NCI-H2171 treated with DMSO at 0.1 percent for 48 hours (cell line): ENCODE measurements around the gene FAM117B.

ENCODE experiments used
- DNase-seq: peaks from one replicate; lab custom pipeline; 2025; lab: John Stamatoyannopoulos, UW

The FAM117B gene

DNA sequence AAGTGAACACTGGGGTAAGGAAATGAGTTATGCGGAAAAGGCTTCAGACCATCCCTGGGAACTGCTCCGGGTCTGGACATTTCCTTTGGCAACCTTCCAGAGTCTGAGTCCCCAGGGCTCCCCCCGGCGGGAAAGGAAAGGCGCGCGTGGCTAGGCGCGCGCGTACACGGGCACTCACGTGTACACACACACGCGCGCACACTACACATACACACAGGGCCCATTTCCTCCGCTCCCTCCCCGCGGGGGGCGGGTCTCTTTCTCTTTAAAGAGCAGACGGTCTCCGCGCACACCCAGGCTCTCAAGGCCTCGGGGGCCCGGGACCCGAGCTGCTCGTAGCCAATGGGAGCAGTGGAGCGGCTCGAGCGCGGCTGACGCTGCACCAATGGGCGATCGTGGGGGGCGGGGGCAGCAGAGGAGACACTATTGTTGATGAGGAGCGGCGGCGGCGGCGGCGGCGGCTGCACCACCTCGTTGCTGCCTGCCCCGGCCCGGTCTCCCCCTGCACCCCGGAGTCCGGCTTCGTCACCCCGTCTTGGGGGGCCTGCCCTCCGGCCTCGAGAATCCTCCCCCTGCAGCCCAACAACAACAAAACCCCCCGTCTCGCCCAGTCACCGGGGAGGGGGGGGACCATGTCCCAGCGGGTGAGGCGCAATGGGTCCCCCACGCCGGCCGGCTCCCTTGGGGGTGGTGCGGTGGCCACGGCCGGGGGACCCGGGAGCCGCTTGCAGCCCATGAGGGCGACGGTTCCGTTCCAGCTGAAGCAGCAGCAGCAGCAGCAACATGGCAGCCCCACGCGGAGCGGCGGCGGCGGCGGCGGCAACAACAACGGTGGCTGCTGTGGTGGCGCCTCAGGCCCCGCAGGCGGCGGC lies at the start of gene FAM117B:
Gene FAM117B, plus strand, starts transcription at position 414 of the 872 bp plus-strand sequence. Its CDS starts 219 bp downstream, at position 633.
- DNase-seq, result peak; percentile 96

GRCh38 chr2:202588647-202589581 lies 45.9 kb upstream of the FAM117B start:
- peak; percentile 93 for DNase-seq

DNA sequence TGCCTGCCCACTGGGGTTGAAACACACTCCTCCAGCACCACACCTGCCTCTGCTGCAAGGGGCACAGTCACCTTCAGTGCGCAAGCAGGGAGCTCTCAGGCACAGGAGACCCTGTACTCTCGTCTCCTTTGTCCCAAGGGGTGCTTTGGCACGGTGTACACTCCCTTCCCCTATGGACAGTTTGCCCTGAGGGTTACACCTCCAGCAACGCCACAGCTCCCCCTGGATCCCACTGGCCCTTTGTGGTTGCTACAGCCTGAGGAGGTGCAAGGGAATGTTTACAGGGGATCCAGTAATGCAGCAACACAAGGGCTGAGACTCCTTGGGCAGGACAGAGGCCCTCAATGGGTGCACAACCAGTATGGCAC lies 45.2 kb upstream of the FAM117B start:
- no peak for DNase-seq

- DNase-seq, result no peak
Measured at GRCh38 chr2:202592566-202592965, 42.2 kb upstream of the FAM117B start.

DNA sequence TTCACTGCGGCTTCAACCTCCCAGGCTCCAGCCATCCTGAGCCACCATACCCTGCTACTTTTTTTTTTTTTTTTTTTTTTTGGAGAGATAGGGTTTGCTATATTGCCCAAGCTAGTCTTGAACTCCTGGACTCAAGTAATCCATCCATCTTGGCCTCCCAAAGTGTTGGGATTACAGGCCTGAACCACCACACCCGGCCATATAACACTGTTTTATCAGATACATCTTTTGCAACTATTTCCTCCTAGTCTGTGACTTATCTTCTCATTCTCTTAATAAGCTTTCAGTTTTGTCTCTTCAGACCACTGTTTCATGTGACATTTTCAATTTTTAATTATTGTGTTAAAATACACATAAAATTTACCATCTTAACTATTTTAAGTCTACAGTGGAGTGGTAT lies 35.7 kb upstream of the FAM117B start:
- no peak for DNase-seq

DNA sequence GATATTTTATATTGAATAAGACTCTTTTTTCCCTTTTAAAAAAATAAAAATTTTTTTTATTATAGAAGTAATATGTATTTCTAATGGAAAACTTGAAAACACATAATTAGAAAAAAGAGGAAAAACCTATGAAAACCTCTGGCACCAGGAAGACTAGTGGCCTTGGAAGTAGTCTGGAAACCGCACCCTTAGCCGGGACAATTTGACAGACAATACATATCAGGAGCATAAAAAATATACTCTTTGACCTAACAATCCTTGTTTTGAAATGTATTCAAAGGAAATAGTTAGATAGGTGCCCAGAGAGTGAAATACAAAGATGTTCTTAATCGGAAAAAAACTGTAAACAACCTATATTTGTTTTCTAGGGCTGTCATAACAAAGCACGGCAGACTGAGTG lies 34.9 kb upstream of the FAM117B start:
- DNase-seq, result no peak

GRCh38 chr2:202604699-202605098 lies 30.1 kb upstream of the FAM117B start:
- no peak for DNase-seq

- no peak for DNase-seq
Measured at GRCh38 chr2:202605174-202605573, 29.6 kb upstream of the FAM117B start.

DNA sequence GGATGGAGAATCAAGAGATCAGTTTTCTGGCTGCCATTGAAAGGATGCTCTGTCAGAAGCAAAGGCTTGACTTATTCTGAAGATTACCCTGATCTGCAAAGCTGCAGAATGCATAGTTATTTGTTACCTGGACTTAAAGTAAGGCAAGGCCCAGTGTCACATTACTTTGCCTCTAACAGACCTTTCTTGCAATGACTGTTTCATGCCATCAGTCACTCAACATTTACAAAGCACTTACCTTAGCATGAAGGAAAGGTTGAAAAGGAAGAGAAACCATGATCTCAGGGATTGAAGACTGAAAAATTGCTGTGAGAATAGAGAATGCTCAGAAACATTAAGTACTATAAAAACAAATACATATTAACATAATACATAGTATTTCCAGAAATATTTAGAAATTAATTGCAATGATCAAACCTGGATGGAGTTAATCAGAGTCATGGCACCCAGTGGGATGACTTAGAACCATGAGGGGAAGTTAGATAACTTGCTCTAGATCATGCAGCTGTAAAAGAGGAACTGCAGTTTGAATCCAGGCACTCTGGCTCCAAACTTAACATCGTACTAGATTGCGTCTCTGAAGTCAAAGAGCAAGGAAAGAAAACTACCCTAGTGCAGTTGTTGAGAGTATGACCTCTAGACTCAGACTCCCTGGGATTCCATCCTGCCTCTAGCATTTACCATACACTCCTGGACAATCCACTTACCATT lies 26.5 kb upstream of the FAM117B start:
- DNase-seq, result no peak

DNA sequence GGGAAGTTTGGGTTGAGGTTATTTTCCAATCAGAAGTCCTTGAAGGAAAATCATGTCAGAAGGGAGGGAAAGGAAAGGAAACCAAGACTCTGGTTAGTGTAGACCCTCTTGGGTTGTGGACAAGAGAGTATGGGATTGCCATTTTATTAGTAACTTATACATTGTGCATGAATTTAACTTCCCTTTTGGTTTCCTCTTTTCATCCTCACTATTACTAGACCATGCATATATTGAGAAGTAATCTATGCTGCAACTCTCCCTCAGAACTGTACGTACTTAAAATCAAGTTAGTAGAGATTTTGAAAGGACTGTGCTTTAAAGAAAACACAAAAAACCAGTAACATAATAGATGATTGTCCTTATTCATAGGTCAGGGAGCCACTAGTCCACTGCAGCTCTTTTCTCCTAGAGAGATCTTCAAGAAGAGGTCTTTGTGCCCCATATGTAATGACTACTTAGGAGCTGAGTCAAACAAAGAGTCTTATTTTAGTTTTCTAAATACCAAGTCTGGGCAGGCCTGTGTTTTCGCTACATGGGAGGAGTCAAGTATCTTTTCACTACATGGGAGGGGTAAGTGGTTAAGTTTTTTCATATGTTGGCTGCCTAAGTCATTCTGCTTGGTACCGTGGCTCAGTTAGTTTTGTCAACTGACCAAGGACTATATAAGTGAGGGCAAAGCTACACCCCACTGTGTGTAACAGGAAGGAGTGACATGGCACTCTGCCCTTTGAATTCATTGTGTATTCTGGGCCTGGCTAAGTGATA lies 25.2 kb upstream of the FAM117B start:
- DNase-seq, result no peak

DNA sequence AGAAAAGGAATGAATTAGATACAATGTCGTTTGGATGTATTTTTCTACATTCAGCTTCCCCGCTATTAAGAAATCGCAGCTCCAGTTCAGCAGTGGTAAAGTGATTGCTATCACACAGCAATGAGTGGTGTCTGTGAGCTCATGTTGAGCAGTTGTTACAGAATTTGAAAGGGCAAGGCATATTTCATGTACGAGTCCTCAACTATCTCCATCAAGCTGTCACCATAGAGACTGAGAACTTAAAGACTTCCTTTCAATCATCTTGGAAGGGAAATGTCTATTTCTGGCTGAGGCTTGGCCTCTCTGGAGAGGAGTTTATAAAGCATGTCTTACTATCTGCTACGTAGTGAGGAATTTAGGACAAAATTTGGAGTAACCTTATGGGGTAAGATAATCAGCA lies 24.4 kb upstream of the FAM117B start:
- DNase-seq, result no peak

DNA sequence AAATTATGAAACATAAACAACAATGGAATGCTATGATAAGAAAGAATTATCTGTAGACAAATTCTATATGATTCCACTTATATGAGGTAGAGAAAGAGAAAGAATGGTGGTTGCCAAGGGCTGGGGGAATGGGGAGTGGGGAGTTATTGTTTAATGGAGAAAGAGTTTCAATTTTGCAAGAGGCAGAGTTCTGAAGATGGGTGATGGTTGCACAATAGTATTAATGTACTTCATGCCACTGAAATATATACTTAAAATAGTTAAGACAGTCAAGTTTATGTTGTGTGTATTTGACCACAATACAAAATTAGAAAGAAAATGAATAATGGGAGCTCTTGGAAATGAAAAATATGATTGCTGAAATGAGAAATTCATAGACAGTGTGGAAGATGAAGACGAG lies 22.6 kb upstream of the FAM117B start:
- DNase-seq, result no peak

DNA sequence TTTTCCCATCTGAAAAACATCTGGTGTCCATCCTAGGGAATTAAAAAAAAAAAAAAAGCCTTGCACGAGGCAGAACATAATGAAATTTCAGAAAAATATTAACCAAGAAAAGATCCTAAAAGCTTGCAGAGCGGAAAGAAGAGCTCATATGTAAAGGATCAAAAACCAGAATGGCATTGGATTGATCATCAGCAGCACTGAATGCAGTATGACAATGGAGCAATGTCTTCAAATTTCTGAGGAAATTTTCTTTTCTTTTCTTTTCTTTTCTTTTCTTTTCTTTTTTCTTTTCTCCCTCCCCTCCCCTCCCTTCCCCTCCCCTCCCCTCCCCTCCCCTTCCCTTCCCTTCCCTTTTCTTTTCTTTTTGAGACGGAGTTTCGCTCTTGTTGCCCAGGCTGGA lies 21.3 kb upstream of the FAM117B start:
- no peak for DNase-seq

DNA sequence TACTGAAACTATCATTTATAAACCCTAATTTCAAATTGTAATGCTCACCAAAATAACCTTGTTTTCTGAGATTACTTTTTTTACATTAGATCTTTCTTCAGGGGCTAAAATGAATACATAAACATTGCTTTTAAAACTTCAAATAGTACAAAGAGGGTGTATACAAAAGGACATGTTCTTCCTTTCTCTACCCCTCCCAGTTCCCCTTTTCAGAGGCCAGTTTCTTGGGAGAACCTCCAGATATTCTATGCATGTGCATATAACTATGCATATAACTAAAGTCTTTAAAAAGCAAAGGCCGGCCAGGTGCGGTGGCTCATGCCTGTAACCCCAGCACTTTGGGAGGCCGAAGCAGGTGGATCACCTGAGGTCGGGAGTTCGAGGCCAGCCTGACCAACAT lies 10.6 kb upstream of the FAM117B start:
- DNase-seq, result no peak

DNA sequence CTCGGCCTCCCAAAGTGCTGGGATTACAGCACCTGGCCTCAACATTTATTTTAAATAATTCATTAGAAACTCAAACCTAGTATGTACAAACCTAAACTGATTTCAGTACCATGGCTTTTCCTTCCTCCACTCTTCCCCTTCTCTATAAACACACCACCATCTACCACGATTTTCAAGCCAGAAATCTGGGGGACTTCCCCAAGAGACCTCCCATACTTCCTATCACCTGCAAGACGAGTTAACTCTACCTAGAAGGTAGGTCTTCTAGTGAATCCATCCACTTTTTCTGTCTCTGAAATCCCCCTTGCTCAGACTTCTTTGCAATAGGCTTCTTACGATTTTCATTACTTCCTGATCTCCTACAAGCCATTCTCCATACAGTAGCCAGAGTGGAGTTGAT lies 7.7 kb upstream of the FAM117B start:
- no peak for DNase-seq

- DNase-seq, result no peak
Measured at GRCh38 chr2:202628646-202629198, 6.0 kb upstream of the FAM117B start.

DNA sequence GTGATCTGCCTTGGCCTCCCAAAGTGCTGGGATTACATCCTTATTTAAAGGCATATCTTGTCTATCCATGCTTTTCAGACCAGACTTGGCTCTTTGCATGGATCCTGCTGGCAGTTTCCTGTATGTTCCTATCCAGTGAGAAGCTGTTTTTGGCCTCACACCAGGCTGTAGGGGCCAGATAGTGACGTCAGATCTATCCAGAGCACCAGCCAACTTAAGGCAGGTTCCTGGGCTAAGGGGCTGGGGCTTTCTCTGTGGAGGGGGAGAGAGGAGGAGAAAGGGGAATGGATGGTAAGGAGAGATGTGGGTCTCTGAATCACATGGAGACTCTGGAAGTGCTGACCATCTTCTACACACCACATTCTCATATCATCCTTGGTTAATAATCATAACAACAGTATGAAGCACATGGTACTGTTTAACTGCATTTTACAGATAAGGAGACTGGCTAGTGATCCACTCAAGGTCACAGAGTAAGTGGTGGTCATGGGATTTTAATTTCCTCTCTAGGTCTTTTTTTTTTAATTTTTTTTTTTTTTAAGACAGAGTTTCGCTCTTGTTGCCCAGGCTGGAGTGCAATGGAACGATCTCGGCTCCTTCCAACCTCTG lies 2.0 kb upstream of the FAM117B start:
- no peak for DNase-seq

- DNase-seq, result no peak
Measured at GRCh38 chr2:202633470-202633869, 1.3 kb upstream of the FAM117B start.

- peak; percentile 75 for DNase-seq
Measured at GRCh38 chr2:202635428-202636212, 851 bp downstream of the FAM117B start.

DNA sequence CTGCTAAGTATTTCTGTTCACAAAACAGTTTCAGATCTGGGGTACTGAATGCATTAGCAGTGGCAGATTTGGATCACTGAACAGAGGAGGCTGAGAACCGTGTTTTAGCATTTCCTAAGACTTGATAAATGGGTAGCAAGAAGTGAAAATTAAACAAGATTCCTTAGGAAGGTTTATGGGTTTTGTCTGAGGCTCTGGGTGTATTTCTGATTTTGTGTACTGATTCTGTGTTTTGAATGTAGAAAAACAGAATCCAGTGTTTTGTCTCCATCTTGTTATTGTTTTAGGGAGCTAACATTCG lies 1.4 kb downstream of the FAM117B start:
- peak; percentile 36 for DNase-seq
